Activated CD8-positive, alpha-beta memory T cell treated with anti-CD3 and anti-CD28 coated beads, Interleukin-2, amount 50 U/mL, for 1 hour (primary cell): ENCODE data around the gene PTPRT.

Experiments
- DNase-seq: peaks from one replicate; pipeline ENCODE4 v3.0.0-alpha.2; 2020; ENCODE audit errors: extremely low read depth

Gene PTPRT

GRCh38 chr20:42565235-42565995, 624.3 kb downstream of the PTPRT start:
- no peak for DNase-seq

- DNase-seq: no peak
Observed at GRCh38 chr20:42559665-42560064, 630.0 kb downstream of the PTPRT start.

GRCh38 chr20:42556575-42556974, 633.1 kb downstream of the PTPRT start:
- DNase-seq: no peak

- no peak for DNase-seq
Observed at GRCh38 chr20:42553374-42553773, 636.3 kb downstream of the PTPRT start.

- no peak for DNase-seq
Observed at GRCh38 chr20:42549496-42549895, 640.2 kb downstream of the PTPRT start.

- no peak for DNase-seq
Observed at GRCh38 chr20:42544926-42545325, 644.8 kb downstream of the PTPRT start.

GRCh38 chr20:42532831-42533230, 656.9 kb downstream of the PTPRT start:
- no peak for DNase-seq

- DNase-seq: no peak
Observed at GRCh38 chr20:42531508-42531961, 658.2 kb downstream of the PTPRT start.

GRCh38 chr20:42530855-42531448, 658.8 kb downstream of the PTPRT start:
- no peak for DNase-seq

- no peak for DNase-seq
Observed at GRCh38 chr20:42530191-42530590, 659.5 kb downstream of the PTPRT start.

- no peak for DNase-seq
Observed at GRCh38 chr20:42524058-42524457, 665.6 kb downstream of the PTPRT start.

- no peak for DNase-seq
Observed at GRCh38 chr20:42516692-42517091, 673.0 kb downstream of the PTPRT start.

- DNase-seq: no peak
Observed at GRCh38 chr20:42510686-42511085, 679.0 kb downstream of the PTPRT start.

- DNase-seq: no peak
Observed at GRCh38 chr20:42507874-42508273, 681.8 kb downstream of the PTPRT start.

GRCh38 chr20:42506397-42506796, 683.3 kb downstream of the PTPRT start:
- no peak for DNase-seq

GRCh38 chr20:42502591-42502990, 687.1 kb downstream of the PTPRT start:
- no peak for DNase-seq

- no peak for DNase-seq
Observed at GRCh38 chr20:42496595-42496994, 693.1 kb downstream of the PTPRT start.

GRCh38 chr20:42494290-42494689, 695.4 kb downstream of the PTPRT start:
- no peak for DNase-seq

- no peak for DNase-seq
Observed at GRCh38 chr20:42493001-42493400, 696.7 kb downstream of the PTPRT start.

- DNase-seq: no peak
Observed at GRCh38 chr20:42492290-42492689, 697.4 kb downstream of the PTPRT start.

- no peak for DNase-seq
Observed at GRCh38 chr20:42485556-42485955, 704.1 kb downstream of the PTPRT start.

- DNase-seq: no peak
Observed at GRCh38 chr20:42484790-42485375, 704.8 kb downstream of the PTPRT start.

- DNase-seq: no peak
Observed at GRCh38 chr20:42484335-42484734, 705.4 kb downstream of the PTPRT start.
